Fibroblast of mammary gland (primary cell): ENCODE results near the gene TOP2A.

Experiments
- DNase-seq: peaks from one replicate; pipeline ENCODE4 v3.0.0-alpha.2; 2010; ENCODE audit warnings: low read depth
- H3K4me3 ChIP-seq: 2 replicates; pipeline ENCODE4 v1.5.1; 2011; ENCODE audit warnings: low read depth, mild to moderate bottlenecking, low read length, moderate library complexity; ENCODE audit not compliant: control insufficient read depth
- CTCF ChIP-seq: conservative IDR thresholded peaks from 2 replicates; pipeline ENCODE4 v1.5.1; 2011; ENCODE audit warnings: low read depth, low read length, inconsistent platforms; ENCODE audit not compliant: control insufficient read depth, insufficient read depth

The TOP2A gene

GRCh38 chr17:40338941-40339649 lies 78.6 kb downstream of the TOP2A start:
- no peak for TF ChIP-seq CTCF
- no peak for DNase-seq
- H3K4me3 ChIP-seq: no peak overlapping the region
